PFSK-1 (cell line): ENCODE results near the gene PXT1.

Experiments used
- FOXP2 ChIP-seq: optimal IDR thresholded peaks from 2 replicates; pipeline ENCODE3; 2011; ENCODE audit warnings: borderline replicate concordance, control low read depth, inconsistent platforms; ENCODE audit not compliant: insufficient read depth; ENCODE audit errors: extremely low read length, extremely low read depth
- POLR2AphosphoS5 ChIP-seq: IDR thresholded peaks from 2 replicates; pipeline ENCODE4 v1.6.1; 2012; ENCODE audit warnings: low read depth, mild to moderate bottlenecking, control low read depth, low read length, moderate library complexity
- REST ChIP-seq, 2 experiments: IDR thresholded peaks; 2 replicates each; pipeline versions ENCODE4 v1.6.1 to v1.8.0; 2011 to 2012; ENCODE audit warnings: low read depth in 2 of 2, low read length in 2 of 2, control low read depth in 1 of 2, inconsistent platforms in 1 of 2, mild to moderate bottlenecking in 1 of 2, moderate library complexity in 1 of 2; ENCODE audit not compliant: insufficient read depth in 1 of 2

- TF ChIP-seq REST (IDR thresholded peaks at IDR 0.05; ENCODE audit: insufficient read depth in 1 of 2, low read depth in 2 of 2, low read length in 2 of 2) (peak in 1 of 2 experiments; percentile 64; a peak in 1 of 4 replicates), POLR2AphosphoS5 (no peak), FOXP2 (no peak)
These were observed 66.5 kb downstream of the PXT1 start for GRCh38 chr6:36376183-36376582.
